DMS53 (cell line): ENCODE data around the gene P2RY10.
"Not testable (repeated sequence)": the region's sequence is repeated elsewhere in the genome, so short reads cannot be mapped to it uniquely, and the experiment has no call there.

ENCODE experiments used
- DNase-seq: peaks from one replicate; lab custom pipeline; 2025; lab: John Stamatoyannopoulos, UW

P2RY10 gene, protein sequence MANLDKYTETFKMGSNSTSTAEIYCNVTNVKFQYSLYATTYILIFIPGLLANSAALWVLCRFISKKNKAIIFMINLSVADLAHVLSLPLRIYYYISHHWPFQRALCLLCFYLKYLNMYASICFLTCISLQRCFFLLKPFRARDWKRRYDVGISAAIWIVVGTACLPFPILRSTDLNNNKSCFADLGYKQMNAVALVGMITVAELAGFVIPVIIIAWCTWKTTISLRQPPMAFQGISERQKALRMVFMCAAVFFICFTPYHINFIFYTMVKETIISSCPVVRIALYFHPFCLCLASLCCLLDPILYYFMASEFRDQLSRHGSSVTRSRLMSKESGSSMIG

DNA sequence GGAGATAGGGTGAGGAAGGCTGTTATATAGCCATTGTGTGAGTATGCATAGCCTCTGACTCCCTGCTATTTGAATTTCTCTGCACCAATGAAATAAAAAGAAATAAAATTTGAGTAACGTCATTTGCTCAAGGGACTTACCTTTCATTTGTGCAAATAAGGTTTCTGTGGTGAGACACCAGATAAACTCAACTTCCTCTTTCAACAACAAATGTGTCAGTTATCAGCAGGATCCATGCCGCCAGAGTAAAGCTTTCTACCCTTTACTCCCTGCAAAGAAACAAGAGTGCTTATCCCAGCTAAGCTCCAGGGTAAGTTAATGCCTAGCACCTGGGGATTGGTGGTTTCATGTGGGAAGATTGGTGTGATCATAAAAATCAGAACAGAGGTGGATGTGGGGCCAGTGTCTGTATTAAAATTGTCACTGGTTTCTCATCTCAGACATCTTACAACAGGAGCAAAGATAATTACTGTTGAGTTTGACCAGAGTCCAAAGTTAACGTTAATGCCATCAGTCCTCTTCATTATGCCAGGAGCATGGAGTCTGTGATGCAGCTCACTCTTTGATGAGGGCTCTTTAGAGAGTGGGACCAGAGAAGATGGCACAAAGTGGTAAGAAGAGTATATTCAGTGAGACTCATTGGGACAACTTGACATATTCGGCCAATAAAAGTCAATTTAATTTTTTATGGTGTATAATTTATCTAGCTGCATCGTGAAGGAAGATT is at the start of gene P2RY10:
Gene P2RY10, plus strand, starts transcription at position 206 of the 727 bp plus-strand sequence. CDS start 15,130 bp downstream, outside the sequence.
- DNase-seq = no peak

DNA sequence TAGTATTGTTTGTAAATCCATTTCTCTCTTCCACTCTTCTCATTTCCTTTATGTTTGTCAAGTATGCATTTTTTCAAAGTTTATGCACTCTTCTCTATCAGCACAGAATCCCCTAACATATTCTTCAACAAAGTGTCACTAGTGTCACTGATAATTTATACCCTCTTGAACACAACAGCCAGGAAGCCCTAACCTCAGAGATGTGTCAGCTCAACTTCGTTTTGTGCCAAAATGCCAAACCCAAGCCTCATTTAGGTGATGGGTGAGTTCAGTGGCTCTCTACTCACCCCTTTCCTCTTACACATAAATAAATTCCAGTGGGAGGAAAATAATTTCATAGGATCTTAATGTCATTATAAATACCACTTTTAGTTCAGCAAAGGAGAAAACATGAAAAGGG is 22.4 kb upstream of the P2RY10 start:
- no peak for DNase-seq

DNA sequence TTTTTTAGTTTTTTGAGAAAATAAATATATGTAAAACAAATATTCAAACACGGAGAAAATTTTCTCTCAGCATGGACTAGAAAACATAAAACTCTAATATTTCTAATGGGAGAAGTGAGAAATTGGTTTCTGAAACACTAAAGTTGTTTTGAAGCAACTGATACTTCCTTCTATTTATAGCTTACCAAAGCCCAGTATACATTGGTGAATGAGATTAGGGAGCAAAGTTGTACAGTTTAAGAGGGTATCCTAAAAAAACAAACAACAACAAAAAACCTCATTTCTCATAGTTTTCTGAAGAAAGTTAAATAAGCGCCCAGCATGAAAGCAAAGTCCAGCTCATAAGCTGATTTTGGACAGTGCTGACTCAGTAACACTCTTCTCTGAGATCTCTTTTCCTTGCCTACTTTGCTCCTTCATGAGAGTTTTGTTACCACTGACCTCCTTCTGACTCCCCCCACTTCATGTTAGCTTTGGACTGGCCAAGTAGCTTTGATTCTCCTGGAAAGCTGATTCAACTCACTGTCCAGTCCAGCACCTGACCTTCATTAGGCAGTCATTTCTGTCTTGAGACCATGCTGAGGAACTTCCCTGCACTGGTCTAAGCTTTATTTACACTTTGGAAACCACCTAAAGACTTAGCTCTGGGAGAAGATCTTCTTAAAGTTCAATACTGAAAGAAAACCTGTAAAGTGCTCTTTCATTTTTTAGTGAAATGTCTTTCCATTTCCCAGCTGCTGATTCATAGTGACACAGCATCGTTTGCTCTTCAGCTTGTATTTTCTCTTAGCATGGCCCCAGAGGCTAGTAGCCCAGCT is 21.8 kb upstream of the P2RY10 start:
- DNase-seq = peak; percentile 43

DNA sequence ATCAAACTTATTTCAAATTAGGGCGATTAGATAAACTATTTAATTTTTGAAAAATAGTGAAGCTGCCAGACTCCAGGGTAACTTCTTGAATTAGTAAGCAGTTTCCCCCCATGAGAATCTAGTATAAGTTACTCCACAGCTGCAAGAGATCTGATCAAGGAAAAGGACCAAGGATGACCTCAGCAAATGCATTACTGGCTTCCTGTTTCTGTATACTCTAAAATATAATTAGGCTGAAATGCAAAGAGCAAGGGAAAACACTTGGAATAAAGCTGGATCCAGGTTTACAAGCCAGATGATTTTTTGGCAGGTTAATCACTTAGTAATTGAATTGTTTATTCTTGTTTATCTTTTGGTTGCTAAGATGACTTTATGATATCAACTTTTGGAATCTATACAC is 13.4 kb upstream of the P2RY10 start:
- no peak for DNase-seq

DNA sequence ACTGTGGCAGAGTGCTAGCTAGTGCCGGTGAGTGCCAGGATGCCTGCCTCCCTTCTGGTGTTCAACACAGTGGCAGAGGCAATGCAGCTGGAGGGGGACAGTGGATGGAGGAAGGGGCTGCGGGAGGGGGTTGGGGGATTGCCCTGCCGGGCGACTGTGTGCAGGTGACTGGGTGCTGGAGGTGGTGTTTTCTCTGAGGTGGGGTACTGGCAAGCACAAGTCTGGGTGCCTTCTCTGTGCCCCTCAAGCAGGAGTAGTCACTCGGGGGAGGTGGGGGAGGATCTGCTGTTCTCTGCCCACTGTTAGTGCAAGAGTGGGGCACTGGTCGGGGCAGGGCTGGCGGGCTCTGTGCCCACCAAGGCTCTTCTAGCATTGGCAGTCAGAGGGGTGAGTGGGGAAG is 10.3 kb upstream of the P2RY10 start:
- DNase-seq = no peak

DNA sequence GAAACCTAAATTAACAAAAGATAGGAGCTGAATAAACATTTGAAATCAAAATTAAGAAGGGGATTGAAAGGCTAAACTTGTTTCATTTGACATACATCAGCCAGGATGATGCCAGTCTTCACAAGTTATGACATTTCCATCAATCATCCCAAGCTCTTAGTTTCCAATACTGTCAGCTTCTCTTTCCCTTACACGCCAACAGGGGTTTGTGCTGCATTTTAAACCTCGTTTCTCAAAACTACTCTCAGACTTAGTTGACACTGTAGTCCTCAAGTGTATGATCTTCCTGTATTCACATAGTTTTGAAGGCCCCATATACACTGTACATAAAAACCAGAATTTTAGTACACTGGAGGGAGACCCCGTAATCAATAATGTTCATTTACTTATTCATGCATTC is 840 bp upstream of the P2RY10 start:
- DNase-seq = no peak

DNA sequence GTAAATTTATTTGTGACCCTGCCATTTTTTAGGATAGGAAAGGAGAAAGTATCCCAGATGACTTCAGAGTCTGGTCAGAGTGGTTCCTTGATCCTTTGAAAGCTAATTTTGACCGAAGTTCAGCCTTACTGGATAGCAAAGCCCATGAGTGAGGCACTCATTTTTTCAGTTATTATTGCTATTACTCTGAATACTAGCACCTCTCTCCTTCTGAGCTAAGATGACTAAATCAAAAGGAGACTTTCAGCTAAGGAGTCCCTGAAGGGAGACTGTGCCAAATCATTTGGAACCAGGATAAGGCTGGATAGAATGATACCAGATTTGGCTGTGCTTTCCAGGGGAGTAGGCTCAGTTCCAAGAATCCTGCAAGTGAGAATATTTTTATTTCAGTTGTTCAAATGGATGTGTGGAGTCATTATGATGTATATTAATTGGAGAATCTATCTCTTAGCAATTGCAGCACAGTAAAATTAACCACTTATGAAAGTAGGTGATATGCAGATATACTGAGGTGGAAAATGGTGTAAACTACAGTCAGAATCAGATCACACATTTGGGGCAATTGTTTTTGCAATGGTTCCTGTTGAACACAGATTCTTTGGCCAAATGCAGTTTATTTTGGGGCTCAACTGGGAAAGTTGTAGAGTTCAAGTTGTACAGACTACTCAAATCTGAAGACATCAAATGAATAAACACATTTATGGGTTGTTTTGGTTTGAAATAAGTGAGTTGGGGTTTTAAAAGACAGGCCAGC is 1.2 kb downstream of the P2RY10 start:
- no peak for DNase-seq

DNA sequence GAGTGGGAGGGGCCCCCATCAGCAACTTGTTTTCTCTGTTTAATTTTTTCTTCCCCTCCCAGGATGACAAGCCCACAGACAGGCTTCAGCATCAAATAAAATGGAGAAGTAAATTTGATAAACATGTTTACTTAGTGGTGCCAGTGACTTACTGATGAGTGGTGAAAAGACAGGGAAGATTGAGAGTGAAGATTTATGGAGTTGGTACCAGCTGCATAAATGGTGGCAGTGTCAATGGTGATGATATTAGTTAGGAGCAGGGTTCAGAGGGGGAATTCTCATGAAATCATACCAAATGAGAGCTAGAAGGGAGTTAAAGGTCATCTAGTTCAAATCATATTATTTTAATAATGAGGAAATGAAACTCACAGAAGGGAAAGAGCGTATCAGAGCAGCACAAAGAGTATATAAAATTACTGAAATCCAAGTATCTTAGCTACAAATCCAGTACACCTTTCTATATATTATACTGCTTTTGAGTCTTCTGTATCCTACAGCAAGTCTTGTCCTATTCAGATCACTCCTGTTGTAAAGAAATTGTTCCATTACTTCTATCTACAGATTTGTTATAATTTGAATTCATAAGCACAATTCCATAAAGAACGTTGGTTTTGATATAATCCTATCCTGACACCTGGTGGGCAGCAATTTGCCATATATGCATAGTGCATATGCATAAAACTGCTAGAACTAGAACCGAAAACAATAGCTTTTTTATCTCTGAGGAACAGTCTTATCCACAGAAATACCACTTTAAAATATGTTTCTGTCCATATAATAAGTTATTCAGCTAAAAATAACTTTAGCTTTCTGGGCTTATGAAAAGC is 5.0 kb downstream of the P2RY10 start:
- DNase-seq = peak; percentile 0

DNA sequence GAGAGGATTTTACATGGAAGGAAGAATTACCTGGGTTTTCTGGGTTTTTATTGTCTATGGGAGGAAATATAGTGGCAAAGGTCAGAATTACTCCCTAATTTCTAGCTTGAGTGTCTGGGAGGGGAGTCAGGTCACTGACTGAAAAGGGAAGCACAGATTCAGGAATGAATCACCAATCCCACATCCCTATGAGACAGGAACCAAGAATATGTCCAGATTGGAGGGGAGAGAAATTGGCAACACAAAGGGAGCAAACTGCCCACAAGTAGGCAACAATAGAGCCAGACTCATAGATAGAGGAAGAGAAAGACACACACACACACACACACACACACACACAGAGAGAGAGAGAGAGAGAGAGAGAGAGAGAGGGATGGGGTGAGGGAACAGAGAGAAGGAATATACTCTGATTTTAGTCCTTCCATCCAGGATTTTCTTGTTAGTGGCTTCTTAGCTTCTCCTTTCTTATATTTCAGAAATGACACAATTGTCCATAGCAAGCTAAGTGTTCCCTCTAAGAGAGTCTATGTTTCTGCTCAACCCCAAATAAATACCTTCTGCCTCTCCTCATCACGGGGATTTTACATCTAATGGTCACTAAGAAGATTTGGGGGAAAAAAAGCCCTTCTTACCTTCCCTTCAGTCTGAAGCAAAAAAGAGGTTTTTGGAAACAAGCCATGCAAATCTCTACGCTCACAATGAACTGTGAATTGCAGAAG is 12.0 kb downstream of the P2RY10 start:
- no peak for DNase-seq

DNA sequence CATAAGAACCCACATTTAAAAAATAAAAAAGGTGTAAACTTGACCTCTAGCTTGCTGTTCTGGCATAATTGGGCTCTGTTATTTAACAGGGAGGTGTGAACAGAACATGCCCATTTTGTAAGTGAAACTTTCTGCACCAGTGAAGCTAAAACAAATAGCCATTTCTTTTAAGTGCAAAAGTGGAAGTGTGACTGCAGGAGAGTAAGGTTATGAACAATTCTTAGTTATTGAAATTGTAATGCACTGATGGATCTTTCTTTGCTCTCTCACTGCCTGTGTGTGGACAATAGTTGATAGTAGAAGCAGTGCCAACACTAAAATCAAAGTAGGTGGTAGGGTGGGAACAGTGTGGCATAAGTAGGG is 12.6 kb downstream of the P2RY10 start:
- DNase-seq = no peak

DNA sequence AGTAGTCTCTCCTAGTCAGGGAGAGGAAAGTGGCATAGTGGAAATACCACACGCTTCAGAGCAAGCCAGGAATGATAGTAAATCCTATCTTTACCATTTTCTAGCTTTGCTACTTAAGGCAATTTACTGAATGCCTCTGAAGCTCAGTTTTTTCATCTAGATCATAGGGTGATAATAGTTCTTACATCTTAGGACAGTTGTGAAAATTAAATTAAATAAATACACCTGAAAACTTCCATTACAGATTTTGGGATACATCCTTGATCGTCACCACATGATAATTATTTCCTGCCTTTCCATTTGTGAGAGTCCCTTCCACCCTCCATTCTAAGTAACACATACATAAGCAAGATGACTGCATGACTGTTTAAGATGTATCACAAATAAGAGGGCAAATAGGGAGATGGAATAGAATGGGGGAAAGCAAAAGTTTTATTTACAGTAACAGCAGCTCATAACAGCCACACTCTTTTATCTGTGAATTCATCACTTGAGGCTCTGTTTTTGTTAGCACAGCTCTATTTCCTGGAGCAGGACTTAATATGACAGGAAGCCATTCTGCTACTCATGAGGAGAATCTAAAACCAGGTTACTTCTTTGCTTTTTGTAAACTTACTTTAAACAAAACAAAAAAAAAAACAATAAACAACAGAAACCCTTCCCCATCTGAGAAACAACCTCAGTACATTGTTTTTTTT is 13.4 kb downstream of the P2RY10 start:
- peak; percentile 1 for DNase-seq

DNA sequence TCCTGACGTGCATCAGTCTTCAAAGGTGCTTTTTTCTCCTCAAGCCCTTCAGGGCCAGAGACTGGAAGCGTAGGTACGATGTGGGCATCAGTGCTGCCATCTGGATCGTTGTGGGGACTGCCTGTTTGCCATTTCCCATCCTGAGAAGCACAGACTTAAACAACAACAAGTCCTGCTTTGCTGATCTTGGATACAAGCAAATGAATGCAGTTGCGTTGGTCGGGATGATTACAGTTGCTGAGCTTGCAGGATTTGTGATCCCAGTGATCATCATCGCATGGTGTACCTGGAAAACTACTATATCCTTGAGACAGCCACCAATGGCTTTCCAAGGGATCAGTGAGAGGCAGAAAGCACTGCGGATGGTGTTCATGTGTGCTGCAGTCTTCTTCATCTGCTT is 15.7 kb downstream of the P2RY10 start:
- DNase-seq = no peak

DNA sequence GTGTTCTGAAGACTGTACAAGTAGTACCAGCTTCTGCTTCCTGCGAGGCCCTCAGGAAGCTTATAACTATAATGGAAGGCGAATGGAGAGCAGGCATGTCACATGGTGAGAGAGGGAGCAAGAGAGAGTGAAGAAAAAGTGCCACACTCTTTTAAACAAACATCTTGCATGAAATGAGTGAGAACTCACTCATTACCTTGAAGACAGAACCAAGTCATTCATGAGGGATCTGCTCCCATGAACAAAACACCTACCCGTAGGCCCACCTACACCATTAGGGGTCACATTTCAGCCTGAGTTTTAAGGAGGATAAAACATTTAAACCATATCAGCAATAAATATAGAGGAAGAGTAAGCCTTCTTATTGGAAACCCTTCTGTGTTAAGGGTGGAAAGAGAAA is 19.4 kb downstream of the P2RY10 start:
- no peak for DNase-seq

DNA sequence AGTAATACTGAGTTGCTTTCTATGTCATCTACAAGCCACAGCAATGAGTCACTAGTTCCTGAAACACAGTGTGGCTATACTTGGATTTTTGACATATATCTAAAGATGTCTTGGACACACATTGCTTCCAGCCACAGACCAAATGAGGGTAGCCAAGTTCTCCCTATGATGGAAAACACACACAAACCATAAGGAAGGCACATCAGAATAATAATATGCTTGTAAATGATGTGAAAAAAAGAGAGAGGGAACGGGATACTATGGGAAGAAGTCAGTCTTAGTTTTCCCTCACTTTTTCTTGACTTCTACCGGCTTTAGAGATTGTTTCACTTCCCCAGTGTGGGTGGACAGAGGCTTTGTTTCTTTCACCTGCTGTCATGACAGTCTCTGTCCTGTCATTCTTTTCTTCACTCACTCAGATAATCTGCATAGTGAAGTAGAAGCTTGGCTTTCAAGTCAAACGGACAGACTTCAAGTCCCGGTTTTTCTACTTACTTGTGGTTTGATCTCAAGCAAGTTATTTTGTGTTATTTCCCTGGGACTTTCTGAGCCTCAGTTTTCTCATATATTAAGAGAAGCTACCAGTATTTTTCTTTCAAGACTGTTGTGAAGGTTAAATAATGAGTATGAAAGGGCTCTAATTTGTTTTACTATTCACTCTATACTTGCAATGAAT is 34.7 kb downstream of the P2RY10 start:
- DNase-seq = no peak

DNA sequence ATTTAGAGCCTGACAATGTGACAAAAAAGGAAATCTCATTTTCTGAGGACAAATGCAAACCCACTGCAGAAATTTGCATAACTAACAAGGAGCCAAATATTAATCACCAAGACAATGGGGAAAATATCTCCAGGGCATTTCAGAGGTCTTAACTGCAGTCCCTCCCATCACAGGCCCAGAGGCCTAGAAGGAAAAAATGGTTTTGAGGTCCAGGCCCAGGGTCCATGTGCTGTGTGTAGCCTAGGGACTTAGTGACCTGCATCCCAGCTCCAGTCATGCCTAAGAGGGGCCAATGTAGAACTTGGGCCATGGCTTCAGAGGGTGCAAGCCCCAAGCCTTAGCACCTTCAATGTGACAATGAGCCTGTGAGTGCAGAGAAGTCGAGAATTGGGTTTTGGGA is 44.2 kb downstream of the P2RY10 start:
- DNase-seq = no peak

DNA sequence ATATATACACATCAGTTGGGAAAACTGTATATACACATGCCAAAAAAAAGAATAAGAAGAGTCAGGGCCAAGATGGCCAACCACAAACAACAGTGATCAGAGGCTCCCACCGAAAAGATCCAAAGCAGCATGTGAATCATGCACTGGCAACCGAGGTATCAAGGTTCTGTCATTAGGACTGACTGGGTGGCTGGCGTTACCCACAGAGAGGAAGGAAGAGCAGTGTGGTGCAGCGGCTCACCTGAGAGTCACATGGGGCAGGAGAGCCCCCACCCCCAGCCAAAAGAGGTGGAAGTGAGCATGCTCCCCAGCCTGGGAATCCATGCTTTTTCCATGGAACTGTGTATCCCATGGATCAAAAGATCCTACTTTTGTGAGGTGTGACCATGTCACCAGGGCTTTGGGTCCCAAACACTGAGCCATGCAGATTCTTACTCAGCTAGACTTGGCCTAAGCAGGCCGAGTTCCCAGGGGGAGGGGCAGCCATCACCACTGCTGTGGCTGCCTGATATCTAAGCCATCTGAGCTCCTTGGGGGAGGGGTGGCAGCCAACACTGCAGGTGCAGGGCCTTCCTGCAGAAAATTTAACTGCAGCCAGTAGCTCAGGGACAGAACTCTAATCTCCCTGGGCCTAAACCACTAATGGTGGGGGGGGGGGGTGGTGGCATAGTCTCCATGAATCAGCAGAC is 52.8 kb downstream of the P2RY10 start:
- no peak for DNase-seq

DNA sequence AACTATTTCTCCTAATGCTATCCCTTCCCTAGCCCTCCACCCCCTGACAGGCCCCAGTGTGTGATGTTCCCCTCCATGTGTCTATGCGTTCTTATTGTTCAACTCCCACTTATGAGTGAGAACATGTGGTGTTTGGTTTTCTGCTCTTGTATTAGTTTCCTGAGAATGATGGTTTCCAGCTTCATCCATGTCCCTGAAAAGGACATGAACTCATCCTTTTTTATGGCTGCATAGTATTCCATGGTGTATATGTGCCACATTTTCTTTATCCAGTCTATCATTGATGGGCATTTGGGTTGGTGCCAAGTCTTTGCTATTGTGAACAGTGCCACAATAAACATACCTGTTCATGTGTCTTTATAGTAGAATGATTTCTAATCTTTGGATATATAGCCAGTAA is 62.3 kb downstream of the P2RY10 start:
- DNase-seq = not testable (repeated sequence)
